HG03469 (cell line): ENCODE results near the gene MNDA.

ENCODE experiments used
- ATAC-seq: cut with Tn5 transposase; IDR thresholded peaks from one replicate; pipeline ENCODE4 v1.9.1; 2021; ENCODE audit warnings: mild to moderate bottlenecking, moderate library complexity, moderate number of reproducible peaks; ENCODE audit not compliant: unreplicated experiment

Gene MNDA

GRCh38 chr1:158830904-158831507 lies at the start of gene MNDA:
Gene MNDA (plus strand): TSS chr1:158831351. CDS start chr1:158842154, 10,803 bp downstream.
- peak; percentile 87 for ATAC-seq

GRCh38 chr1:158793604-158794003 lies 37.5 kb upstream of the MNDA start:
- ATAC-seq = no peak

GRCh38 chr1:158794247-158794646 lies 36.9 kb upstream of the MNDA start:
- ATAC-seq = no peak

GRCh38 chr1:158798531-158798930 lies 32.6 kb upstream of the MNDA start:
- ATAC-seq = no peak

- no peak for ATAC-seq
Observed at GRCh38 chr1:158799689-158800088, 31.5 kb upstream of the MNDA start.

- no peak for ATAC-seq
Observed at GRCh38 chr1:158800526-158800925, 30.6 kb upstream of the MNDA start.

GRCh38 chr1:158801396-158801795 lies 29.8 kb upstream of the MNDA start:
- no peak for ATAC-seq

- ATAC-seq = no peak
Observed at GRCh38 chr1:158803678-158804077, 27.5 kb upstream of the MNDA start.

GRCh38 chr1:158806916-158807536 lies 24.1 kb upstream of the MNDA start:
- no peak for ATAC-seq

GRCh38 chr1:158809256-158809655 lies 21.9 kb upstream of the MNDA start:
- no peak for ATAC-seq

- no peak for ATAC-seq
Observed at GRCh38 chr1:158809862-158810261, 21.3 kb upstream of the MNDA start.

GRCh38 chr1:158810311-158810710 lies 20.8 kb upstream of the MNDA start:
- ATAC-seq = no peak

GRCh38 chr1:158812336-158812735 lies 18.8 kb upstream of the MNDA start:
- ATAC-seq = no peak

- no peak for ATAC-seq
Observed at GRCh38 chr1:158813164-158813563, 18.0 kb upstream of the MNDA start.

GRCh38 chr1:158814970-158815369 lies 16.2 kb upstream of the MNDA start:
- no peak for ATAC-seq

GRCh38 chr1:158818560-158818959 lies 12.6 kb upstream of the MNDA start:
- no peak for ATAC-seq

- ATAC-seq = no peak
Observed at GRCh38 chr1:158818975-158819431, 12.1 kb upstream of the MNDA start.

GRCh38 chr1:158819461-158820443 lies 11.4 kb upstream of the MNDA start:
- peak; percentile 67 for ATAC-seq

GRCh38 chr1:158821723-158822122 lies 9.4 kb upstream of the MNDA start:
- ATAC-seq = no peak

GRCh38 chr1:158830074-158830677 lies 975 bp upstream of the MNDA start:
- ATAC-seq = peak; percentile 51

- no peak for ATAC-seq
Observed at GRCh38 chr1:158833264-158833663, 2.1 kb downstream of the MNDA start.
